OCI-LY1 (cell line): ENCODE data around the gene IRF1.

Experiments
- CTCF ChIP-seq: fragments of 200-600 bp; sonication (generic), shearing (Covaris generic); IDR thresholded peaks from 2 replicates; pipeline ENCODE4 v1.5.1; 2017; ENCODE audit warnings: mild to moderate bottlenecking, antibody characterized with exemption, low read length, moderate library complexity, mixed read lengths
- EZH2 ChIP-seq: fragments of 200-600 bp; sonication (generic), shearing (Covaris generic); IDR thresholded peaks from 2 replicates; pipeline ENCODE4 v1.8.0; 2017; ENCODE audit warnings: borderline replicate concordance, mixed run types, mild to moderate bottlenecking, antibody characterized with exemption, low read length, moderate library complexity, mixed read lengths

- no peak for TF ChIP-seq CTCF
- TF ChIP-seq EZH2: no peak
Measured at GRCh38 chr5:132490484-132491367, at the start of gene IRF1.
